HCT116 (cell line): ENCODE results near the gene PRAME. TPM values are rescaled to one million over a fixed set of nuclear protein-coding genes. Genes with fewer than 3 reads are reported as not detected.

ENCODE experiments used
- ATAC-seq: fragments of 200-7000 bp; cut with Tn5 transposase; 2 replicates; pipeline ENCODE4 v1.9.1; 2020; ENCODE audit warnings: mild to moderate bottlenecking, moderate library complexity
- BruUV-seq: library from RNA; stranded (reverse); fragments of 400-500 nt; replicated peaks from 2 replicates; lab custom pipeline; 2021; lab: Mats Ljungman, UMichigan
- CTCF ChIA-PET: fragments of 300-600 bp; sonication (Branson Sonifier 250); formaldehyde crosslinking; loops from one replicate; lab custom pipeline; 2021; ENCODE audit warnings: antibody characterized with exemption; lab: Charles Lee
- POLR2A ChIA-PET: fragments of 300-600, 350-600 bp; sonication (Branson Sonifier 250); formaldehyde crosslinking; loops from one replicate; lab custom pipeline; 2021; ENCODE audit warnings: antibody characterized with exemption; lab: Charles Lee
- RAD21 ChIA-PET, 2 experiments: fragments of 300-600 bp; sonication (Branson Sonifier 250); formaldehyde crosslinking; loops; one replicate each; lab custom pipeline; 2023; ENCODE audit warnings: low total read pairs in 2 of 2; ENCODE audit not compliant: uncharacterized antibody in 2 of 2, unreplicated experiment in 2 of 2, low non-redundant PET in 1 of 2; lab: Charles Lee
- DNase-seq: peaks from one replicate; pipeline ENCODE4 v3.0.0-alpha.2; 2010; ENCODE audit warnings: low read depth, low spot score
- H2AFZ ChIP-seq: fragments of 200-600 bp; shearing (Covaris generic), sonication (generic); 2 replicates; pipeline ENCODE4 v1.6.1; 2017; ENCODE audit warnings: low read depth, mixed run types, mixed read lengths, antibody characterized with exemption, low read length; ENCODE audit not compliant: poor library complexity, severe bottlenecking
- H3K27ac ChIP-seq: 2 replicates; pipeline ENCODE4 v1.5.1; 2012; ENCODE audit warnings: low read depth, low read length
- H3K27me3 ChIP-seq: fragments of 200-600 bp; sonication (generic); 2 replicates; pipeline ENCODE4 v1.6.1; 2016; ENCODE audit warnings: mixed run types, low read length, mixed read lengths; ENCODE audit not compliant: insufficient read depth
- H3K36me3 ChIP-seq, 2 experiments: fragments of 200-500 bp in 1 of 2; fragments of 200-600 bp in 1 of 2; sonication (Bioruptor generic) in 1 of 2; sonication (generic) in 1 of 2; 2 replicates each; pipeline versions ENCODE4 v1.5.1 to v1.6.1; 2014 to 2016; ENCODE audit warnings: low read length in 2 of 2, inconsistent platforms in 1 of 2, mixed read lengths in 1 of 2, mixed run types in 1 of 2; ENCODE audit not compliant: insufficient read depth in 2 of 2, control insufficient read depth in 1 of 2
- H3K4me1 ChIP-seq, 2 experiments: fragments of 200-600 bp in 1 of 2; sonication (generic) in 1 of 2; 2 replicates each; pipeline versions ENCODE4 v1.5.1 to v1.6.1; 2012 to 2017; ENCODE audit warnings: low read length in 2 of 2, inconsistent platforms in 1 of 2, mild to moderate bottlenecking in 1 of 2, mixed read lengths in 1 of 2, mixed run types in 1 of 2, moderate library complexity in 1 of 2; ENCODE audit not compliant: insufficient read depth in 2 of 2, control insufficient read depth in 1 of 2
- H3K4me2 ChIP-seq: fragments of 200-600 bp; sonication (generic); 2 replicates; pipeline ENCODE4 v1.6.1; 2017; ENCODE audit warnings: mixed run types, low read length, mixed read lengths
- H3K4me3 ChIP-seq, 2 experiments: fragments of 200-600 bp in 1 of 2; sonication (generic) in 1 of 2; replicated peaks in 1 of 2; 2 replicates each; pipeline ENCODE4 v1.5.1; 2011 to 2016; ENCODE audit warnings: low read length in 2 of 2, control low read depth in 1 of 2, low read depth in 1 of 2, mild to moderate bottlenecking in 1 of 2, mixed read lengths in 1 of 2, mixed run types in 1 of 2
- H3K79me2 ChIP-seq: fragments of 200-600 bp; sonication (generic); 2 replicates; pipeline ENCODE4 v1.6.1; 2017; ENCODE audit warnings: mild to moderate bottlenecking, mixed run types, low read length, moderate library complexity, mixed read lengths; ENCODE audit not compliant: insufficient read depth
- H3K9ac ChIP-seq: fragments of 200-600 bp; sonication (generic); 2 replicates; pipeline ENCODE4 v1.6.1; 2016; ENCODE audit warnings: low read length, mixed read lengths
- H3K9me2 ChIP-seq: fragments of 200-600 bp; sonication (generic), shearing (Covaris generic); 2 replicates; pipeline ENCODE4 v1.6.1; 2017; ENCODE audit warnings: mixed run types, mild to moderate bottlenecking, moderate library complexity; ENCODE audit not compliant: insufficient read depth
- H3K9me3 ChIP-seq, 2 experiments: fragments of 200-500 bp in 1 of 2; fragments of 200-600 bp in 1 of 2; sonication (Bioruptor generic) in 1 of 2; sonication (generic) in 1 of 2; 2 replicates each; pipeline ENCODE4 v1.6.1; 2014 to 2017; ENCODE audit warnings: low read length in 2 of 2, mixed read lengths in 2 of 2, inconsistent platforms in 1 of 2, low read depth in 1 of 2, mild to moderate bottlenecking in 1 of 2, mixed run types in 1 of 2, moderate library complexity in 1 of 2; ENCODE audit not compliant: control insufficient read depth in 1 of 2, insufficient read depth in 1 of 2
- H4K20me1 ChIP-seq: fragments of 200-600 bp; sonication (generic), shearing (Covaris generic); 2 replicates; pipeline ENCODE4 v1.6.1; 2017; ENCODE audit warnings: mixed run types, mild to moderate bottlenecking, moderate library complexity; ENCODE audit not compliant: insufficient read depth
- CBX3 ChIP-seq: IDR thresholded peaks from 2 replicates; pipeline ENCODE4 v1.6.1; 2012; ENCODE audit warnings: low read depth
- ELF1 ChIP-seq: IDR thresholded peaks from 2 replicates; pipeline ENCODE4 v1.6.1; 2012; ENCODE audit warnings: low read depth, borderline replicate concordance
- EZH2 ChIP-seq: fragments of 200-600 bp; sonication (generic); IDR thresholded peaks from 2 replicates; pipeline ENCODE4 v1.6.1; 2017; ENCODE audit warnings: antibody characterized with exemption, mixed run types
- JUND ChIP-seq: IDR thresholded peaks from 2 replicates; pipeline ENCODE4 v1.6.1; 2012
- POLR2AphosphoS5 ChIP-seq: IDR thresholded peaks from 2 replicates; pipeline ENCODE4 v1.6.1; 2011; ENCODE audit warnings: mild to moderate bottlenecking, low read depth, low read length, moderate library complexity
- SIN3A ChIP-seq: IDR thresholded peaks from 2 replicates; pipeline ENCODE4 v1.6.1; 2012; ENCODE audit warnings: low read depth
- SP1 ChIP-seq: IDR thresholded peaks from 2 replicates; pipeline ENCODE4 v1.6.1; 2012; ENCODE audit warnings: low read depth
- TCF7L2 ChIP-seq: IDR thresholded peaks from 2 replicates; pipeline ENCODE4 v1.7.0; 2011; ENCODE audit warnings: borderline replicate concordance, inconsistent platforms; ENCODE audit not compliant: insufficient read depth, insufficient read length; ENCODE audit errors: extremely low read depth
- intact Hi-C: fragments of 100-400 bp; cut with micrococcal nuclease; formaldehyde crosslinking; loops from 2 replicates; pipeline ENCODE4 v1.10.0; 2022
- total RNA-seq: library from RNA; stranded (reverse); gene quantifications from one replicate; pipeline ENCODE4 v1.2.1, GENCODE V29; 2021; ENCODE audit not compliant: unreplicated experiment
- TF ChIP-seq, protein P1 (sequence below), 3 experiments: fragments of 200-600 bp in 1 of 3; sonication (generic) in 1 of 3; IDR thresholded peaks in 2 of 3; conservative IDR thresholded peaks in 1 of 3; 2 replicates each; pipeline ENCODE4 v1.5.1; 2012 to 2017; ENCODE audit warnings: low read depth in 2 of 3, low read length in 2 of 3, antibody characterized with exemption in 1 of 3, borderline replicate concordance in 1 of 3, control low read depth in 1 of 3, mild to moderate bottlenecking in 1 of 3, mixed read lengths in 1 of 3, mixed run types in 1 of 3, moderate library complexity in 1 of 3; ENCODE audit not compliant: insufficient read depth in 1 of 3
- TF ChIP-seq, protein P2 (sequence below): IDR thresholded peaks from 2 replicates; pipeline ENCODE4 v1.6.1; 2012; ENCODE audit warnings: low read depth
- TF ChIP-seq, protein P3 (sequence below): IDR thresholded peaks from 2 replicates; pipeline ENCODE4 v1.6.1; 2011; ENCODE audit warnings: mild to moderate bottlenecking, low read length, moderate library complexity; ENCODE audit not compliant: insufficient replicate concordance; ENCODE audit errors: extremely low read depth

PRAME gene
- total RNA-seq, 1 experiment from 2014 or later, result 28.4 TPM

DNA sequence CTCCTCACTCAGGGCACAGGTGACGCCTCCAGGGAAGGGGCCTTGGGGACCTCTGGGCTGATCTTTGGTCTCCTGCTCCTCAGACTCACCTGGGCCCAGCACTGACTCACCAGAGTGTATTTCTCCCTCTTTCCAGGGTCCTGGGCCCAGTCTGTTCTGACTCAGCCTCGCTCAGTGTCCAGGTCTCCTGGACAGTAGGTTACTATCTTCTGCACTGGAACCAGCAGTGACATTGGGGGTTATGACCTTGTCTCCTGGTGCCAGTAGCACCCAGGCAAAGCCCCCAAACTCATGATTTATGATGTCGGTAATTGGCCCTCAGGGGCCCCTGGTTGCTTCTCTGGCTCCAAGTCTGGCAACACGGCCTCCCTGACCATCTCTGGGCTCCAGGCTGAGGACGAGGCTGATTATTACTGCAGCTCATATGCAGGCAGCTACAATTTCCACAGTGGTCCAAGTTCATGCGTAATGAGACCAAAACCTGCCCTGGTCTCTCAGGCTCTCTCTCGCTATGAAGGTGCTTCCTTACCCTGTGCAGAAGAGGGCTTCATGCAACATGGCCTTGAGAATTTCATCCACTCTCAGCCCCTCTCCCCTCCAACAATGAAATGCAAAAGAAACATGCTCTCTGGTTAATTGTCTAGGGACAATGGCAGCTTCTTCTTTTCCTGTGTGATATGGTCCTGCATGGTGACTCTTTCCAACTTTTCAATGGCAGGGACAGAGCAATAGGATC lies 21.0 kb upstream of the PRAME start:
- peaks cover 5 to 9% of the 10 kb centered on the region in 2 experiments; a peak in 3 of 4 replicates for H3K4me1 ChIP-seq
- intact Hi-C loops, result loop anchor here (10.0 kb wide), 1 partner anchor 115 kb away; no protein-coding TSS in a partner anchor
- H3K4me3 ChIP-seq, result no peak overlapping the region
- ChIA-PET POLR2A (no interaction called here), CTCF (no interaction called here), RAD21 (no interaction called here)
- H3K9me2 ChIP-seq, result no peaks in the 10 kb centered on the region
- no peak overlapping the region for H3K27ac ChIP-seq
- no peak for ATAC-seq
- no peaks in the 10 kb centered on the region for H3K9me3 ChIP-seq
- H4K20me1 ChIP-seq, result no peaks in the 10 kb centered on the region
- H3K36me3 ChIP-seq, result no peaks in the 10 kb centered on the region
- TF ChIP-seq, protein P1, sequence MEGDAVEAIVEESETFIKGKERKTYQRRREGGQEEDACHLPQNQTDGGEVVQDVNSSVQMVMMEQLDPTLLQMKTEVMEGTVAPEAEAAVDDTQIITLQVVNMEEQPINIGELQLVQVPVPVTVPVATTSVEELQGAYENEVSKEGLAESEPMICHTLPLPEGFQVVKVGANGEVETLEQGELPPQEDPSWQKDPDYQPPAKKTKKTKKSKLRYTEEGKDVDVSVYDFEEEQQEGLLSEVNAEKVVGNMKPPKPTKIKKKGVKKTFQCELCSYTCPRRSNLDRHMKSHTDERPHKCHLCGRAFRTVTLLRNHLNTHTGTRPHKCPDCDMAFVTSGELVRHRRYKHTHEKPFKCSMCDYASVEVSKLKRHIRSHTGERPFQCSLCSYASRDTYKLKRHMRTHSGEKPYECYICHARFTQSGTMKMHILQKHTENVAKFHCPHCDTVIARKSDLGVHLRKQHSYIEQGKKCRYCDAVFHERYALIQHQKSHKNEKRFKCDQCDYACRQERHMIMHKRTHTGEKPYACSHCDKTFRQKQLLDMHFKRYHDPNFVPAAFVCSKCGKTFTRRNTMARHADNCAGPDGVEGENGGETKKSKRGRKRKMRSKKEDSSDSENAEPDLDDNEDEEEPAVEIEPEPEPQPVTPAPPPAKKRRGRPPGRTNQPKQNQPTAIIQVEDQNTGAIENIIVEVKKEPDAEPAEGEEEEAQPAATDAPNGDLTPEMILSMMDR (IDR thresholded peaks at IDR 0.05 in 2 of 3, conservative IDR thresholded peaks at IDR 0.05 in 1 of 3; ENCODE audit: borderline replicate concordance in 1 of 3, insufficient read depth in 1 of 3, low read depth in 2 of 3, low read length in 2 of 3), result no peak
- TF ChIP-seq POLR2AphosphoS5 (no peak), TCF7L2 (no peak), SIN3A (no peak), SP1 (no peak), EZH2 (no peak), CBX3 (no peak), JUND (no peak), ELF1 (no peak)
- TF ChIP-seq, protein P2, sequence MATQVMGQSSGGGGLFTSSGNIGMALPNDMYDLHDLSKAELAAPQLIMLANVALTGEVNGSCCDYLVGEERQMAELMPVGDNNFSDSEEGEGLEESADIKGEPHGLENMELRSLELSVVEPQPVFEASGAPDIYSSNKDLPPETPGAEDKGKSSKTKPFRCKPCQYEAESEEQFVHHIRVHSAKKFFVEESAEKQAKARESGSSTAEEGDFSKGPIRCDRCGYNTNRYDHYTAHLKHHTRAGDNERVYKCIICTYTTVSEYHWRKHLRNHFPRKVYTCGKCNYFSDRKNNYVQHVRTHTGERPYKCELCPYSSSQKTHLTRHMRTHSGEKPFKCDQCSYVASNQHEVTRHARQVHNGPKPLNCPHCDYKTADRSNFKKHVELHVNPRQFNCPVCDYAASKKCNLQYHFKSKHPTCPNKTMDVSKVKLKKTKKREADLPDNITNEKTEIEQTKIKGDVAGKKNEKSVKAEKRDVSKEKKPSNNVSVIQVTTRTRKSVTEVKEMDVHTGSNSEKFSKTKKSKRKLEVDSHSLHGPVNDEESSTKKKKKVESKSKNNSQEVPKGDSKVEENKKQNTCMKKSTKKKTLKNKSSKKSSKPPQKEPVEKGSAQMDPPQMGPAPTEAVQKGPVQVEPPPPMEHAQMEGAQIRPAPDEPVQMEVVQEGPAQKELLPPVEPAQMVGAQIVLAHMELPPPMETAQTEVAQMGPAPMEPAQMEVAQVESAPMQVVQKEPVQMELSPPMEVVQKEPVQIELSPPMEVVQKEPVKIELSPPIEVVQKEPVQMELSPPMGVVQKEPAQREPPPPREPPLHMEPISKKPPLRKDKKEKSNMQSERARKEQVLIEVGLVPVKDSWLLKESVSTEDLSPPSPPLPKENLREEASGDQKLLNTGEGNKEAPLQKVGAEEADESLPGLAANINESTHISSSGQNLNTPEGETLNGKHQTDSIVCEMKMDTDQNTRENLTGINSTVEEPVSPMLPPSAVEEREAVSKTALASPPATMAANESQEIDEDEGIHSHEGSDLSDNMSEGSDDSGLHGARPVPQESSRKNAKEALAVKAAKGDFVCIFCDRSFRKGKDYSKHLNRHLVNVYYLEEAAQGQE, result no peak
- TF ChIP-seq, protein P3, sequence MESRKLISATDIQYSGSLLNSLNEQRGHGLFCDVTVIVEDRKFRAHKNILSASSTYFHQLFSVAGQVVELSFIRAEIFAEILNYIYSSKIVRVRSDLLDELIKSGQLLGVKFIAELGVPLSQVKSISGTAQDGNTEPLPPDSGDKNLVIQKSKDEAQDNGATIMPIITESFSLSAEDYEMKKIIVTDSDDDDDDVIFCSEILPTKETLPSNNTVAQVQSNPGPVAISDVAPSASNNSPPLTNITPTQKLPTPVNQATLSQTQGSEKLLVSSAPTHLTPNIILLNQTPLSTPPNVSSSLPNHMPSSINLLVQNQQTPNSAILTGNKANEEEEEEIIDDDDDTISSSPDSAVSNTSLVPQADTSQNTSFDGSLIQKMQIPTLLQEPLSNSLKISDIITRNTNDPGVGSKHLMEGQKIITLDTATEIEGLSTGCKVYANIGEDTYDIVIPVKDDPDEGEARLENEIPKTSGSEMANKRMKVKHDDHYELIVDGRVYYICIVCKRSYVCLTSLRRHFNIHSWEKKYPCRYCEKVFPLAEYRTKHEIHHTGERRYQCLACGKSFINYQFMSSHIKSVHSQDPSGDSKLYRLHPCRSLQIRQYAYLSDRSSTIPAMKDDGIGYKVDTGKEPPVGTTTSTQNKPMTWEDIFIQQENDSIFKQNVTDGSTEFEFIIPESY, result no peak
- H3K79me2 ChIP-seq, result no peaks in the 10 kb centered on the region
- BruUV-seq, result no TSS peak
- DNase-seq, result no peak
- no peak overlapping the region for H2AFZ ChIP-seq
- no peak overlapping the region for H3K9ac ChIP-seq
- H3K27me3 ChIP-seq, result no peaks in the 10 kb centered on the region
- no peak overlapping the region for H3K4me2 ChIP-seq
